ENCODE data around the gene USP2.
A peak's percentile ranks its signal among the peaks of the same experiment; 100 is the strongest.
"Not testable (repeated sequence)": the region's sequence is repeated elsewhere in the genome, so short reads cannot be mapped to it uniquely, and the experiment has no call there.

USP2 gene

DNA sequence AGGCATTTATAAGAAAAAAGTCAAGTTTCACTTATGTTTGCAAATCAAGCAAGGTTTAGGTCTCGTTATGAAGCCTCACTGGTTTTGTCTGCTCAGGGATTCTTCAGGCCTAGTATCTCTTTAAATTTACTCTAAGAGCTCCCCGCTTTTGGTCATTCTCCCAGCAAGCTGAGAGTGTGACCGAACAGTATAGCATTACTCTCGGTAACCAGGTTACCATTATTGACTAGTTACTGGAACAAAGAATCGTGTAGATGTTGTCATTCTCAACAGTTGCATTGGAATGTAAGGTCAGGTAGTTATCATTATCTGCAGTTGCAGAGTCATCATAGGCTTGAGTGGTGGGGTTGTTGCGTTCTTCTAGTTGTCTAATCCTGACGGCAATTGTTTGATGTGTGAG is 9.8 kb upstream of the USP2 start:
- TF ChIP-seq POLR2A (IDR thresholded peaks at IDR 0.05; ENCODE audit: extremely low read depth, insufficient read length), result no peak
- TF ChIP-seq, protein P1, sequence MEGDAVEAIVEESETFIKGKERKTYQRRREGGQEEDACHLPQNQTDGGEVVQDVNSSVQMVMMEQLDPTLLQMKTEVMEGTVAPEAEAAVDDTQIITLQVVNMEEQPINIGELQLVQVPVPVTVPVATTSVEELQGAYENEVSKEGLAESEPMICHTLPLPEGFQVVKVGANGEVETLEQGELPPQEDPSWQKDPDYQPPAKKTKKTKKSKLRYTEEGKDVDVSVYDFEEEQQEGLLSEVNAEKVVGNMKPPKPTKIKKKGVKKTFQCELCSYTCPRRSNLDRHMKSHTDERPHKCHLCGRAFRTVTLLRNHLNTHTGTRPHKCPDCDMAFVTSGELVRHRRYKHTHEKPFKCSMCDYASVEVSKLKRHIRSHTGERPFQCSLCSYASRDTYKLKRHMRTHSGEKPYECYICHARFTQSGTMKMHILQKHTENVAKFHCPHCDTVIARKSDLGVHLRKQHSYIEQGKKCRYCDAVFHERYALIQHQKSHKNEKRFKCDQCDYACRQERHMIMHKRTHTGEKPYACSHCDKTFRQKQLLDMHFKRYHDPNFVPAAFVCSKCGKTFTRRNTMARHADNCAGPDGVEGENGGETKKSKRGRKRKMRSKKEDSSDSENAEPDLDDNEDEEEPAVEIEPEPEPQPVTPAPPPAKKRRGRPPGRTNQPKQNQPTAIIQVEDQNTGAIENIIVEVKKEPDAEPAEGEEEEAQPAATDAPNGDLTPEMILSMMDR (IDR thresholded peaks at IDR 0.05; ENCODE audit: low read depth, low read length), result no peak
- H3K4me3 ChIP-seq (ENCODE audit: low read depth, low read length), result no peak overlapping the region
- no peak for DNase-seq (ENCODE audit: low read depth)

DNA sequence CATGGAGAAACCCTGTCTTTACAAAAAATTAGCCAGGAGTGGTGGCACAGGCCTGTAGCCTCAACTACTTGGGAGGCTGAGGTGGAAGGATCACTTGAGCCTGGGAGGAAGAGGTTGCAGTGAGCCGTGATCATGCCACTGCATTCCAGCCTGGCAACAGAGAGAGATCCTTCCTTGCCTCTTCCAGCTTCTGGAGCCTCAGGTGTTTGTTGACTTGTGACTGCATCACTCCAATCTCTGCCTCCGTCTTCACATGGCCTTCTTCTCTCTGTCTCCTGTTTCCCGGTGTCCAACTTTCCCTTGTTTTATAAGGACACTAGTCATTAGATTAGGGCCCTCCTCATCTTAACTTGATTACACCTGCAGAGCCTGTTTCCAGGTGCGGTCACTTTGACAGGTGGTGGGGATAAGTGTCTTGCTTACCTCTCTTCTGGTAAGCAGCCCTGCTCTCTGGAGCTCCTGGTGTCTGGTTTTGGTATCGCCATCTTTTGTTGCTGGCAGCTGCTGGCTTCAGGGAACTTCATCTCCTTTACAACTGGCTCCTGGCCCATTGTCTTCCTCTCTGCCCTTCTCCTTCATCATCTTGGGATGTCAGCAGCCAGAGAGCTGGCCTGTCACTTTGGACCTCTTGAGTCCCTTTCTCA is 8.2 kb upstream of the USP2 start:
- H3K4me3 ChIP-seq (ENCODE audit: low read depth, low read length), result no peak overlapping the region
- TF ChIP-seq MYC (IDR thresholded peaks at IDR 0.05; ENCODE audit: low read depth, low read length) (no peak), MAX (IDR thresholded peaks at IDR 0.05; ENCODE audit: low read depth, low read length) (no peak), POLR2A (IDR thresholded peaks at IDR 0.05; ENCODE audit: extremely low read depth, insufficient read length) (no peak)
- TF ChIP-seq, protein P1 (IDR thresholded peaks at IDR 0.05; ENCODE audit: low read depth, low read length), result peak; percentile 50
- no peak for DNase-seq (ENCODE audit: low read depth)

DNA sequence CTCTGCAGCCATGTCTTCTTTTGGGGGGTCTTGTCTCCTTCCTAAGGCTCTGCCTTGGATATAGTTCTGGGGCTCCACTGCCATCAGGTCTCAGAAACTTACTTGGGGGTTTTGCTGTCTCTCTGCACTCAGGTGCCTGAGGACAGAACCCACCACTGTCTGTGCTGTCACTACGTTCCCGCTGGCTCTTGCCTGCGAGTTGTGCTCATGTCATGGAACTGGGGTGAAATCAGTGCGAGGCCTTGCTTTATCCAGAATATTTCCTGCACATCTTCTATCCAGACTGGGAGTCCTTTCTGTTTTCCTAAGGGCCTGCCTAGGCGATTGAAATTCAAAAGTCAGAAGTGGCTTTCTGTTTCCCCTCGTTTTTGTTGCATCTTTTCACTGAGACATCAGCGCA is 6.6 kb upstream of the USP2 start:
- no peak for DNase-seq (ENCODE audit: low read depth)
- no peak overlapping the region for H3K4me3 ChIP-seq (ENCODE audit: low read depth, low read length)
- TF ChIP-seq POLR2A (IDR thresholded peaks at IDR 0.05; ENCODE audit: extremely low read depth, insufficient read length) (no peak), MAX (IDR thresholded peaks at IDR 0.05; ENCODE audit: low read depth, low read length) (no peak), MYC (IDR thresholded peaks at IDR 0.05; ENCODE audit: low read depth, low read length) (no peak)
- TF ChIP-seq, protein P1 (IDR thresholded peaks at IDR 0.05; ENCODE audit: low read depth, low read length), result no peak

- TF ChIP-seq, protein P1 (IDR thresholded peaks at IDR 0.05; ENCODE audit: low read depth, low read length), result no peak
- TF ChIP-seq MYC (IDR thresholded peaks at IDR 0.05; ENCODE audit: low read depth, low read length) (no peak), MAX (IDR thresholded peaks at IDR 0.05; ENCODE audit: low read depth, low read length) (no peak), POLR2A (IDR thresholded peaks at IDR 0.05; ENCODE audit: extremely low read depth, insufficient read length) (no peak)
- DNase-seq (ENCODE audit: low read depth), result no peak
- H3K4me3 ChIP-seq (ENCODE audit: low read depth, low read length), result no peak overlapping the region
Measured at GRCh38 chr11:119384332-119384731, 2.8 kb upstream of the USP2 start.

- not testable (repeated sequence) for H3K4me3 ChIP-seq (ENCODE audit: low read depth, low read length)
Measured at GRCh38 chr11:119382513-119382912, 1.0 kb upstream of the USP2 start.

GRCh38 chr11:119382101-119382500 is 611 bp upstream of the USP2 start:
- DNase-seq (ENCODE audit: low read depth), result no peak
- TF ChIP-seq POLR2A (IDR thresholded peaks at IDR 0.05; ENCODE audit: extremely low read depth, insufficient read length), result no peak
- TF ChIP-seq, protein P1 (IDR thresholded peaks at IDR 0.05; ENCODE audit: low read depth, low read length), result no peak
- TF ChIP-seq MAX (IDR thresholded peaks at IDR 0.05; ENCODE audit: low read depth, low read length), result no peak
- TF ChIP-seq MYC (IDR thresholded peaks at IDR 0.05; ENCODE audit: low read depth, low read length), result no peak
- H3K4me3 ChIP-seq (ENCODE audit: low read depth, low read length), result peak overlapping the region; percentile 64

More at GRCh38 chr11:119382513-119382912, 1.0 kb upstream of the USP2 start:
- DNase-seq (ENCODE audit: low read depth), result not testable (repeated sequence)

All from NB4 (cell line).